HepG2 (cell line): ENCODE measurements around the gene CAMKV. TPM values are rescaled to one million over a fixed set of nuclear protein-coding genes. Genes with fewer than 3 reads are reported as not detected.
A peak's percentile ranks its signal among the peaks of the same experiment; 100 is the strongest.

Experiments used
- GPBP1L1 ChIP-seq: sonication (generic); formaldehyde crosslinking; IDR thresholded peaks from 2 replicates; pipeline ENCODE4 v1.5.0; 2020; ENCODE audit warnings: mild to moderate bottlenecking, missing genetic modification reagents
- KMT2A ChIP-seq: sonication (generic); formaldehyde crosslinking; IDR thresholded peaks from 2 replicates; pipeline ENCODE4 v1.4.0; 2020; ENCODE audit warnings: missing genetic modification reagents
- MTF2 ChIP-seq: sonication (generic); formaldehyde crosslinking; IDR thresholded peaks from 2 replicates; pipeline ENCODE4 v1.5.0; 2020; ENCODE audit warnings: missing genetic modification reagents, borderline replicate concordance
- NFE2L1 ChIP-seq: sonication (generic); formaldehyde crosslinking; IDR thresholded peaks from 2 replicates; pipeline ENCODE4 v1.4.0; 2020; ENCODE audit warnings: missing genetic modification reagents, mild to moderate bottlenecking, borderline replicate concordance
- NFIC ChIP-seq: IDR thresholded peaks from 2 replicates; pipeline ENCODE4 v1.6.1; 2012; ENCODE audit warnings: mild to moderate bottlenecking, low read length, inconsistent platforms
- NR2C2 ChIP-seq: sonication (generic); formaldehyde crosslinking; IDR thresholded peaks from 2 replicates; pipeline ENCODE4 v1.4.0; 2020; ENCODE audit warnings: missing genetic modification reagents, mild to moderate bottlenecking, moderate library complexity, borderline replicate concordance
- POGZ ChIP-seq: sonication (generic); formaldehyde crosslinking; IDR thresholded peaks from 2 replicates; pipeline ENCODE4 v1.4.0; 2020; ENCODE audit warnings: mild to moderate bottlenecking, missing genetic modification reagents
- RBFOX2 ChIP-seq: fragments of 200-400 bp; formaldehyde crosslinking; IDR thresholded peaks from 2 replicates; pipeline ENCODE4 v1.6.1; 2017; ENCODE audit warnings: low read depth, mild to moderate bottlenecking, low read length
- SSRP1 ChIP-seq: IDR thresholded peaks from 2 replicates; pipeline ENCODE4 v1.6.1; 2016; ENCODE audit warnings: control low read depth
- TOPORS ChIP-seq: sonication (generic); formaldehyde crosslinking; IDR thresholded peaks from 2 replicates; pipeline ENCODE4 v1.8.0; 2023; ENCODE audit warnings: mild to moderate bottlenecking, missing genetic modification reagents
- ZNF136 ChIP-seq: sonication (generic); formaldehyde crosslinking; IDR thresholded peaks from 2 replicates; pipeline ENCODE4 v1.8.1; 2022; ENCODE audit warnings: low read depth, mild to moderate bottlenecking, moderate library complexity, missing genetic modification reagents
- ZNF230 ChIP-seq: sonication (generic); formaldehyde crosslinking; IDR thresholded peaks from 2 replicates; pipeline ENCODE4 v1.4.0; 2020; ENCODE audit warnings: mild to moderate bottlenecking, missing genetic modification reagents
- ZNF704 ChIP-seq: sonication (generic); formaldehyde crosslinking; IDR thresholded peaks from 2 replicates; pipeline ENCODE4 v1.8.1; 2023; ENCODE audit warnings: mild to moderate bottlenecking, inconsistent platforms, moderate library complexity, missing genetic modification reagents, borderline replicate concordance
- ZNF747 ChIP-seq: sonication (generic); formaldehyde crosslinking; IDR thresholded peaks from 2 replicates; pipeline ENCODE4 v1.8.1; 2023; ENCODE audit warnings: missing genetic modification reagents, mild to moderate bottlenecking, borderline replicate concordance
- polyA plus RNA-seq, 8 experiments: library from polyadenylated mRNA; depleted of rRNA in 3 of 8; stranded (reverse) in 7 of 8; unstranded in 1 of 8; fragments of >200 nt; fragmentation: Illumina TruSeq in 4 of 8; extraction: Trizol in 4 of 8; gene quantifications; 2 replicates each; pipeline versions ENCODE4 v1.2.1 to v1.2.3, GENCODE V29; 2011 to 2016; ENCODE audit warnings: low read depth in 4 of 8, missing spikeins in 1 of 8, mixed read lengths in 1 of 8; ENCODE audit not compliant: insufficient read depth in 1 of 8
- total RNA-seq, 5 experiments: library from RNA; depleted of rRNA; stranded (reverse); fragments of >200 nt; fragmentation: Illumina TruSeq; extraction: Trizol; gene quantifications; 2 replicates each; pipeline ENCODE4 v1.2.3, GENCODE V29; 2016; ENCODE audit warnings: low read depth in 1 of 5
- TF ChIP-seq, protein P1 (sequence below): sonication (generic); formaldehyde crosslinking; IDR thresholded peaks from 2 replicates; pipeline ENCODE4 v1.5.0; 2020; ENCODE audit warnings: mild to moderate bottlenecking, missing genetic modification reagents, borderline replicate concordance
- TF ChIP-seq, protein P2 (sequence below): IDR thresholded peaks from 2 replicates; pipeline ENCODE4 v1.6.1; 2016; ENCODE audit warnings: mild to moderate bottlenecking, missing biosample characterization, missing genetic modification reagents
- TF ChIP-seq, protein P3 (sequence below): sonication (generic); formaldehyde crosslinking; IDR thresholded peaks from 2 replicates; pipeline ENCODE4 v1.8.0; 2022; ENCODE audit warnings: mild to moderate bottlenecking, missing genetic modification reagents, moderate library complexity
- TF ChIP-seq, protein P4 (sequence below): fragments of 450-650 bp; IDR thresholded peaks from 2 replicates; pipeline ENCODE4 v1.6.1; 2016

The CAMKV gene
- total and polyA plus RNA-seq, 2 of the 13 experiments (the other 11 are each of a cell fraction or from before 2014, with no cell fraction given), result 0.13 to 0.15 TPM

GRCh38 chr3:49873623-49874022 lies 3.9 kb upstream of the CAMKV start (continued):
- no peak for TF ChIP-seq MTF2 (CRISPR knock-in tag)
- peak; percentile 42; the same call in 1 of the 2 replicates for TF ChIP-seq POGZ (CRISPR knock-in tag)
- no peak for TF ChIP-seq SSRP1 (CRISPR knock-in tag)
- no peak for TF ChIP-seq GPBP1L1
- no peak for TF ChIP-seq NFE2L1 (CRISPR knock-in tag)
- peak; percentile 2; the same call in 1 of the 2 replicates for TF ChIP-seq ZNF230 (CRISPR knock-in tag)
- no peak for TF ChIP-seq KMT2A (CRISPR knock-in tag)
- TF ChIP-seq, protein P1, sequence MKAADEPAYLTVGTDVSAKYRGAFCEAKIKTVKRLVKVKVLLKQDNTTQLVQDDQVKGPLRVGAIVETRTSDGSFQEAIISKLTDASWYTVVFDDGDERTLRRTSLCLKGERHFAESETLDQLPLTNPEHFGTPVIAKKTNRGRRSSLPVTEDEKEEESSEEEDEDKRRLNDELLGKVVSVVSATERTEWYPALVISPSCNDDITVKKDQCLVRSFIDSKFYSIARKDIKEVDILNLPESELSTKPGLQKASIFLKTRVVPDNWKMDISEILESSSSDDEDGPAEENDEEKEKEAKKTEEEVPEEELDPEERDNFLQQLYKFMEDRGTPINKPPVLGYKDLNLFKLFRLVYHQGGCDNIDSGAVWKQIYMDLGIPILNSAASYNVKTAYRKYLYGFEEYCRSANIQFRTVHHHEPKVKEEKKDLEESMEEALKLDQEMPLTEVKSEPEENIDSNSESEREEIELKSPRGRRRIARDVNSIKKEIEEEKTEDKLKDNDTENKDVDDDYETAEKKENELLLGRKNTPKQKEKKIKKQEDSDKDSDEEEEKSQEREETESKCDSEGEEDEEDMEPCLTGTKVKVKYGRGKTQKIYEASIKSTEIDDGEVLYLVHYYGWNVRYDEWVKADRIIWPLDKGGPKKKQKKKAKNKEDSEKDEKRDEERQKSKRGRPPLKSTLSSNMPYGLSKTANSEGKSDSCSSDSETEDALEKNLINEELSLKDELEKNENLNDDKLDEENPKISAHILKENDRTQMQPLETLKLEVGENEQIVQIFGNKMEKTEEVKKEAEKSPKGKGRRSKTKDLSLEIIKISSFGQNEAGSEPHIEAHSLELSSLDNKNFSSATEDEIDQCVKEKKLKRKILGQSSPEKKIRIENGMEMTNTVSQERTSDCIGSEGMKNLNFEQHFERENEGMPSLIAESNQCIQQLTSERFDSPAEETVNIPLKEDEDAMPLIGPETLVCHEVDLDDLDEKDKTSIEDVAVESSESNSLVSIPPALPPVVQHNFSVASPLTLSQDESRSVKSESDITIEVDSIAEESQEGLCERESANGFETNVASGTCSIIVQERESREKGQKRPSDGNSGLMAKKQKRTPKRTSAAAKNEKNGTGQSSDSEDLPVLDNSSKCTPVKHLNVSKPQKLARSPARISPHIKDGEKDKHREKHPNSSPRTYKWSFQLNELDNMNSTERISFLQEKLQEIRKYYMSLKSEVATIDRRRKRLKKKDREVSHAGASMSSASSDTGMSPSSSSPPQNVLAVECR (CRISPR knock-in tag), result peak; percentile 65; the same call in 1 of the 2 replicates
- TF ChIP-seq, protein P2, sequence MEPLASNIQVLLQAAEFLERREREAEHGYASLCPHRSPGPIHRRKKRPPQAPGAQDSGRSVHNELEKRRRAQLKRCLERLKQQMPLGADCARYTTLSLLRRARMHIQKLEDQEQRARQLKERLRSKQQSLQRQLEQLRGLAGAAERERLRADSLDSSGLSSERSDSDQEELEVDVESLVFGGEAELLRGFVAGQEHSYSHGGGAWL (CRISPR knock-in tag), result no peak
- TF ChIP-seq, protein P3, sequence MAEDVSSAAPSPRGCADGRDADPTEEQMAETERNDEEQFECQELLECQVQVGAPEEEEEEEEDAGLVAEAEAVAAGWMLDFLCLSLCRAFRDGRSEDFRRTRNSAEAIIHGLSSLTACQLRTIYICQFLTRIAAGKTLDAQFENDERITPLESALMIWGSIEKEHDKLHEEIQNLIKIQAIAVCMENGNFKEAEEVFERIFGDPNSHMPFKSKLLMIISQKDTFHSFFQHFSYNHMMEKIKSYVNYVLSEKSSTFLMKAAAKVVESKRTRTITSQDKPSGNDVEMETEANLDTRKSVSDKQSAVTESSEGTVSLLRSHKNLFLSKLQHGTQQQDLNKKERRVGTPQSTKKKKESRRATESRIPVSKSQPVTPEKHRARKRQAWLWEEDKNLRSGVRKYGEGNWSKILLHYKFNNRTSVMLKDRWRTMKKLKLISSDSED (CRISPR knock-in tag), result no peak
- TF ChIP-seq NFIC, result no peak
- no peak for TF ChIP-seq TOPORS
- no peak for TF ChIP-seq ZNF136 (CRISPR knock-in tag)
- TF ChIP-seq, protein P4, sequence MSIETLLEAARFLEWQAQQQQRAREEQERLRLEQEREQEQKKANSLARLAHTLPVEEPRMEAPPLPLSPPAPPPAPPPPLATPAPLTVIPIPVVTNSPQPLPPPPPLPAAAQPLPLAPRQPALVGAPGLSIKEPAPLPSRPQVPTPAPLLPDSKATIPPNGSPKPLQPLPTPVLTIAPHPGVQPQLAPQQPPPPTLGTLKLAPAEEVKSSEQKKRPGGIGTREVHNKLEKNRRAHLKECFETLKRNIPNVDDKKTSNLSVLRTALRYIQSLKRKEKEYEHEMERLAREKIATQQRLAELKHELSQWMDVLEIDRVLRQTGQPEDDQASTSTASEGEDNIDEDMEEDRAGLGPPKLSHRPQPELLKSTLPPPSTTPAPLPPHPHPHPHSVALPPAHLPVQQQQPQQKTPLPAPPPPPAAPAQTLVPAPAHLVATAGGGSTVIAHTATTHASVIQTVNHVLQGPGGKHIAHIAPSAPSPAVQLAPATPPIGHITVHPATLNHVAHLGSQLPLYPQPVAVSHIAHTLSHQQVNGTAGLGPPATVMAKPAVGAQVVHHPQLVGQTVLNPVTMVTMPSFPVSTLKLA, result no peak
- TF ChIP-seq RBFOX2, result no peak
- no peak for TF ChIP-seq ZNF747
- TF ChIP-seq NR2C2 (CRISPR knock-in tag), result no peak
- no peak for TF ChIP-seq ZNF704 (CRISPR knock-in tag)
